ENCODE results near the gene WDR77. TPM values are rescaled to one million over a fixed set of nuclear protein-coding genes. Genes with fewer than 3 reads are reported as not detected.

The WDR77 gene
- 10 to 100 TPM in 3 of 4 donors, 1 to 10 TPM in 1; 8.8 to 18.5 (median 12.7) TPM for total RNA-seq

DNA sequence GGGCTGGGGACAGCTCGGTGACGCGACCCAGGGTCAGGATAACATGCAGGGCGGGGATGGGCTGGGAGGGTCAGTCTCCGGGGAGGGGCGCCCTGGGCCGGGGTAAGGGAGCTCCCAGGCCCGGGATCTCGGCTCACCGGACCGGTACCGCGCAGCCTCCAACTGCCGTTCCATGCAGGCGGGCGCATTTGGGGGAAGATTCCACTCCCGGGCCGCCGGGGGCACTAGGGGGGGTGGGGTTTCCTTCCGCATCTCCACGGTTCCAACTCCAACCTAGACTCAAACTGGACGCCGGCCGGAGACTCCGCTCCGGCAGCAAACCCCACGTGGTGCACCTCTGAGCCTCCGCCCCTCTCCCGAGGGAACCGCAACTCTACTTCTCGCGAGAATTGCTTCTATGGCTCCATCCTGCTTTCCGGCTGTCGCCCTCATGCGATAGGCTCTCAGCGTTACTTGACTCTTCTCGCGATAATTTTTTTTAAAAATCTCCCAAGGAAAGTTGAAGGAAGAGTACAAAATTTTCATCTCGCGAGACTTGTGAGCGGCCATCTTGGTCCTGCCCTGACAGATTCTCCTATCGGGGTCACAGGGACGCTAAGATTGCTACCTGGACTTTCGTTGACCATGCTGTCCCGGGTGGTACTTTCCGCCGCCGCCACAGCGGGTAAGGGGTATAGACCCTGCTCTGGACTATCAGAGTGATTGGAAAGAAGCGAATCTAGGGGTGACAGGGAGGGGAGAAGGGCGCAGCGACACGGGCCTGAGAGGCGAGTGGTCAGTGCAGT is at the start of gene WDR77, which contains the start of gene ATP5PB:
TSS of gene WDR77 (minus strand) at position 339 of the 785 bp plus-strand sequence. CDS start at position 252, 87 bp downstream.
TSS of gene ATP5PB (plus strand) at position 547 of the 785 bp plus-strand sequence. CDS start at position 625, 78 bp downstream.
- TF ChIP-seq, protein P1, sequence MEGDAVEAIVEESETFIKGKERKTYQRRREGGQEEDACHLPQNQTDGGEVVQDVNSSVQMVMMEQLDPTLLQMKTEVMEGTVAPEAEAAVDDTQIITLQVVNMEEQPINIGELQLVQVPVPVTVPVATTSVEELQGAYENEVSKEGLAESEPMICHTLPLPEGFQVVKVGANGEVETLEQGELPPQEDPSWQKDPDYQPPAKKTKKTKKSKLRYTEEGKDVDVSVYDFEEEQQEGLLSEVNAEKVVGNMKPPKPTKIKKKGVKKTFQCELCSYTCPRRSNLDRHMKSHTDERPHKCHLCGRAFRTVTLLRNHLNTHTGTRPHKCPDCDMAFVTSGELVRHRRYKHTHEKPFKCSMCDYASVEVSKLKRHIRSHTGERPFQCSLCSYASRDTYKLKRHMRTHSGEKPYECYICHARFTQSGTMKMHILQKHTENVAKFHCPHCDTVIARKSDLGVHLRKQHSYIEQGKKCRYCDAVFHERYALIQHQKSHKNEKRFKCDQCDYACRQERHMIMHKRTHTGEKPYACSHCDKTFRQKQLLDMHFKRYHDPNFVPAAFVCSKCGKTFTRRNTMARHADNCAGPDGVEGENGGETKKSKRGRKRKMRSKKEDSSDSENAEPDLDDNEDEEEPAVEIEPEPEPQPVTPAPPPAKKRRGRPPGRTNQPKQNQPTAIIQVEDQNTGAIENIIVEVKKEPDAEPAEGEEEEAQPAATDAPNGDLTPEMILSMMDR (IDR thresholded peaks at IDR 0.05), result no peak
- no peak for TF ChIP-seq POLR2A (IDR thresholded peaks at IDR 0.05)
- H3K4me3 ChIP-seq (ENCODE audit: low read depth, poor library complexity, severe bottlenecking), result peak within 1 kb of the TSS; percentile 86
- WGBS, 2 donors, result 0% methylated on average over 41 to 54 of the region's 54 CpGs
- peak; percentile 96 to 98 for DNase-seq (ENCODE audit: low spot score in 2 of 2)
- intact Hi-C loops (cut with DNase I; ENCODE audit: low total_unique reads), result no loop called here

DNA sequence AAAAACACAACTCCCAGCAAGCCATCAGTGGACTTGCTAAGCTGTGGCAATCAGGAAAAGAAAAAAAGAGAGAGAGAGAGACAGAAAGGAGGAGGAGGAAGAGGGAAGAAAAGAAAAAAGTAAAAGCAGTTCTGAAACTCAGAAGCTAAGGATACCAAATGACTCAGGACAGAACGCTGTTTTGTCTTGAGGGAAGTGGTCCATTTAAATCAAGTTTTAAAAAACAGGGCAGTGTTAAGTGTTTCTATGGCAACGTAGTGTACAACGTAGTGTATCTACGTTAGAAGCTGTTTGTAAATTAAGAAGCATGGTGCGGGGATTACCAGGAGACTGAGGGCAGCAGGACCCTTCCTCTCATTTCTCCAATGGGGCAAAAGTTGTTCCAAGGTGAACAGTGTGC is 48.5 kb upstream of the WDR77 start:
- intact Hi-C loops (cut with DNase I; ENCODE audit: low total_unique reads), result no loop called here
- no peak overlapping the region for H3K4me3 ChIP-seq (ENCODE audit: low read depth, poor library complexity, severe bottlenecking)
- DNase-seq (ENCODE audit: low spot score in 2 of 2), result no peak
- WGBS, 2 donors, result 60 to 62% methylated on average over 5 of the region's 5 CpGs
- TF ChIP-seq POLR2A (IDR thresholded peaks at IDR 0.05), result no peak
- TF ChIP-seq, protein P1 (IDR thresholded peaks at IDR 0.05), result no peak

DNA sequence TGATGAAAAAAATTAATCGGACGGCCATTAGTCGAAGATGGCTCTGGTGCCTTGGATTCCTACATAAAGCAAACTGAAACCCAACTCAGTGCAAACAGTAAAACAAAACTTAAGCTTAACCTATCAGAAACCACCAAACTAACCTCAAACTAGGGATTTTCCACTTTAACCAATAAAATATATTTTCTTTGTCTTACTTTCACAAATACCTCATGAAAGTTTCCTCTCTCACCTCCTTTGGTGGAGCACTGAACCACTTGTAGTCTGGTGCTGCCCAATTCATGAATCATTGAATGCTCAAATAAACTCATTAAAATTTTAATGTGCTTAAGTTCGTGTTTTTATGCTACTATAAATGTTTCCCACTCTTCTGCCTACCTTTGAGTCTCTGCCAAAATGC is 47.3 kb upstream of the WDR77 start:
- TF ChIP-seq POLR2A (IDR thresholded peaks at IDR 0.05), result no peak
- TF ChIP-seq, protein P1 (IDR thresholded peaks at IDR 0.05), result no peak
- WGBS, 2 donors, result 76 to 81% methylated on average over 4 of the region's 4 CpGs
- intact Hi-C loops (cut with DNase I; ENCODE audit: low total_unique reads), result no loop called here

DNA sequence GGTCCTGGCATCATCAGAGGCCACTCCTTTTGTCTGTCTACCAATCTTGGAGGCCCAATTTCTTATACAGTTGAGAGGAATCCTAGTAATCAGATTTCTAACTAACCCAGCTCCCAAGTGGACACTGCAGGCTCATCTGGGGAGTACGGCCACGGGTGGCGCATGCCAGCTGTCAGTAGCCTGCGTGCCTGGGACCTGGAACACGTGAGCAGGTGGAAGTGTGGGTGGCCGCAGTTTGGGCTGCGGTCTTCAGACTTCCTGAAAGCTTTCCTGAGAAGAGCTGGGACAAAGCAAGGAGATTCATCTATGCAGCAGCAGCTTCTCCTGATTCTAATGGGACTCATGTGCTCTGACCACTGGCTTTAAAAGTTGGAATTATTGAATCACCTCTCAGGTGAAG is 42.0 kb upstream of the WDR77 start:
- DNase-seq (ENCODE audit: low spot score in 2 of 2), result no peak
- H3K4me3 ChIP-seq (ENCODE audit: low read depth, poor library complexity, severe bottlenecking), result no peak overlapping the region
- TF ChIP-seq, protein P1 (IDR thresholded peaks at IDR 0.05), result no peak
- no peak for TF ChIP-seq POLR2A (IDR thresholded peaks at IDR 0.05)
- intact Hi-C loops (cut with DNase I; ENCODE audit: low total_unique reads), result no loop called here
- 85 to 91% methylated on average over 7 of the region's 7 CpGs for WGBS, 2 donors

More for the DNA sequence above, 47.3 kb upstream of the WDR77 start:
- DNase-seq (ENCODE audit: low spot score in 2 of 2), result no peak
- no peak overlapping the region for H3K4me3 ChIP-seq (ENCODE audit: low read depth, poor library complexity, severe bottlenecking)

DNA sequence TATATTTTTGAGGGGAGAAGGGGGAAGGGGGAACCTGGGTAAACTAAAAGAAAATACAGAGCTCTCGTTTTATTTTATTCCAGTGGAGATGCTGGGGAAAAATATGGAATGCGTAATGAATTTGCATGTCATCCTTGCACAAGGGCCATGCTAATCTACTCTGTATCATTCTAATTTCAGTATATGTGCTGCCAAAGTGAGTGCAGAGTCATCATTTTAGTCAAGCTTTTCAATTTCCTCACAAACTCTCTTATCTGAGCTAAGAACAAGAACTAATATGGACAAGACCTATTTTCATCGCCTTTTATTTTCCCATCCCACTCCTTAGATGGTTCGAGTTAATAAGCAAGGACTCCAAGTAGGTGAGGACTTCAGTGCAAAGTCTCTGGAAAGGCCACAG is 41.2 kb upstream of the WDR77 start:
- no peak for DNase-seq (ENCODE audit: low spot score in 2 of 2)
- intact Hi-C loops (cut with DNase I; ENCODE audit: low total_unique reads), result no loop called here
- TF ChIP-seq, protein P1 (IDR thresholded peaks at IDR 0.05), result no peak
- no peak for TF ChIP-seq POLR2A (IDR thresholded peaks at IDR 0.05)
- 88 to 94% methylated on average over 4 of the region's 4 CpGs for WGBS, 2 donors
- no peak overlapping the region for H3K4me3 ChIP-seq (ENCODE audit: low read depth, poor library complexity, severe bottlenecking)

All from lower leg skin (tissue), 4 donors.